Measurements from ENCODE around the gene TRIO. TPM values are rescaled to one million over a fixed set of nuclear protein-coding genes. Genes with fewer than 3 reads are reported as not detected.

The TRIO gene
- total and polyA plus RNA-seq, 2 of the 8 experiments (the other 6 are each of a cell fraction or from before 2014, with no cell fraction given) = 35.1 to 69.1 TPM

DNA sequence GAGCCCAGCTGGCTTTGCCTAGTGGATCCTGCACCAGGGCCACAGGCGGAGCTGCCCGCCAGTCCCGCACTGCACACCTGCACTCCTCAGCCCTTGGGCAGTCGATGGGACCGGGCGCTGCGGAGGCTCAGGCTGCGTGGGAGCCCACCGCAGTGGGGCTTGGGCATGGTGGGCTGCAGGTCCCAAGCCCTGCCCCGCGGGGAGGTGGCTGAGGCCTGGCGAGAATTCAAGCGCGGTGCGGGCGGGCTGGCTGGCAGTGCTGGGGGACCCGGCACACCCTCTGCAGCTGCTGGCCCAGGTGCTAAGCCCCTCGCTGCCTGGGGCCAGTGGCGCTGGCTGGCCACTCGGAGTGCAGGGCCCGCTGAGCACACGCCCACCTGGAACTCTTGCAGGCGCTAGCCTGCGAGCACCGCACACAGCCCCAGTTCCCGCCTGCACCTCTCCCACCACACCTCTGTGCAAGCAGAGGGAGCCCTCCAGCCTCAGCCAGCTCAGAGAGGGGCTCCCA lies 312.7 kb downstream of the TRIO start:
- Histone ChIP-seq H2BK15ac (ENCODE audit: low read length) (no peak overlapping the region), H3K79me2 (ENCODE audit: control insufficient read depth in 1 of 2, insufficient read depth in 2 of 2, low read length in 2 of 2) (no peaks in the 10 kb centered on the region), H3K79me1 (ENCODE audit: low read depth, low read length) (peaks cover 3% of the 10 kb centered on the region; the same call in 1 of the 2 replicates), H3K14ac (ENCODE audit: insufficient read length) (no peak overlapping the region), H4K8ac (ENCODE audit: extremely low read depth, insufficient read depth, low read length) (no peak overlapping the region; the same call in 1 of the 2 replicates), H3K23ac (ENCODE audit: insufficient read length) (no peak overlapping the region), H3K27me3 (replicated peaks in 1 of 4; ENCODE audit: control insufficient read depth in 3 of 4, extremely low read depth in 1 of 4, insufficient read depth in 3 of 4, low read length in 3 of 4) (no peaks in the 10 kb centered on the region), H3K4me2 (ENCODE audit: insufficient read depth in 1 of 2, low read depth in 2 of 2, low read length in 2 of 2) (no peak overlapping the region), H4K5ac (ENCODE audit: insufficient read length, low read depth, low read length) (no peak overlapping the region), H3K4me1 (replicated peaks in 1 of 4; ENCODE audit: control insufficient read depth in 3 of 4, insufficient read depth in 4 of 4, low read length in 3 of 4) (peaks cover 4 to 13% (median 7%) of the 10 kb centered on the region in 4 experiments), H3K9me3 (ENCODE audit: insufficient read depth in 2 of 2, low read depth in 1 of 2, low read length in 1 of 2) (peaks cover 3 to 17% of the 10 kb centered on the region in 2 experiments; a peak in 1 of 4 replicates), H2AK5ac (ENCODE audit: low read depth, low read length) (no peak overlapping the region), H2BK5ac (ENCODE audit: low read depth, low read length) (no peak overlapping the region), H3K36me3 (ENCODE audit: control insufficient read depth in 2 of 4, insufficient read depth in 4 of 4, low read length in 3 of 4) (peaks cover 0 to 14% (median 1%) of the 10 kb centered on the region in 4 experiments; a peak in 3 of 8 replicates), H3K27ac (ENCODE audit: low read depth, low read length) (no peak overlapping the region), H3K18ac (ENCODE audit: extremely low read depth, low read length) (no peak overlapping the region), H2BK120ac (replicated peaks; ENCODE audit: low read depth, low read length) (no peak overlapping the region), H4K20me1 (replicated peaks in 1 of 2; ENCODE audit: control insufficient read depth in 1 of 2, insufficient read depth in 2 of 2, low read length in 2 of 2) (peaks cover 0 to 1% of the 10 kb centered on the region in 2 experiments), H3K4me3 (ENCODE audit: extremely low read depth in 1 of 4, insufficient read depth in 2 of 4, low read depth in 3 of 4, low read length in 4 of 4) (no peak overlapping the region), H3K4ac (replicated peaks; ENCODE audit: insufficient read length, low read depth, low read length) (no peak overlapping the region), H3K23me2 (ENCODE audit: low read depth, low read length) (no peaks in the 10 kb centered on the region), H2BK20ac (ENCODE audit: low read length) (no peak overlapping the region), H2AFZ (ENCODE audit: low read length) (no peak overlapping the region), H3K9ac (replicated peaks in 1 of 4; ENCODE audit: extremely low read depth in 1 of 4, low read depth in 3 of 4, low read length in 3 of 4) (no peak overlapping the region), H4K91ac (replicated peaks; ENCODE audit: insufficient read length, low read length) (no peak overlapping the region), H2BK12ac (ENCODE audit: low read depth, low read length) (no peak overlapping the region), H3K56ac (replicated peaks; ENCODE audit: insufficient read length, low read depth, low read length) (no peak overlapping the region)
- WGBS, 2 experiments (ENCODE audit: extremely low coverage in 1 of 2, insufficient coverage in 1 of 2, insufficient read length in 1 of 2, insufficient replicate concordance in 2 of 2, low coverage in 1 of 2, low lambda C conversion rate in 2 of 2, missing lambda C conversion rate in 1 of 2) = 96% methylated on average over 13 of the region's 26 CpGs; no CpG with 5 or more reads in 1 of the 2 experiments
- ChIA-PET POLR2A (ENCODE audit: partially characterized antibody) (no interaction called here), CTCF (ENCODE audit: partially characterized antibody) (interaction anchor here (0.7 to 1.1 kb wide), 3 partner anchors 12 to 175 kb away, joined by 3 to 4 read pairs (median 3); no protein-coding TSS in a partner anchor)
- FAIRE-seq (no peak), DNase-seq (ENCODE audit: low read depth in 1 of 2, low spot score in 2 of 2) (no peak)
- TF ChIP-seq TAF7 (optimal IDR thresholded peaks at IDR 0.05; ENCODE audit: borderline replicate concordance, low read depth, low read length) (no peak), SP4 (IDR thresholded peaks at IDR 0.05; ENCODE audit: low read length) (no peak), KDM4A (IDR thresholded peaks at IDR 0.05; ENCODE audit: low read depth, low read length, severe bottlenecking) (no peak), NRF1 (IDR thresholded peaks at IDR 0.05; ENCODE audit: low read depth, low read length) (no peak), RXRA (IDR thresholded peaks at IDR 0.05; ENCODE audit: insufficient read depth, low read depth, low read length) (no peak), CHD2 (IDR thresholded peaks at IDR 0.05; ENCODE audit: low read length) (no peak), SIN3A (conservative IDR thresholded peaks at IDR 0.05 in 1 of 2, IDR thresholded peaks at IDR 0.05 in 1 of 2; ENCODE audit: low read depth in 1 of 2, low read length in 2 of 2) (no peak), CHD1 (IDR thresholded peaks at IDR 0.05; ENCODE audit: low read depth, low read length) (no peak), SP2 (IDR thresholded peaks at IDR 0.05; ENCODE audit: low read length) (no peak), EP300 (IDR thresholded peaks at IDR 0.05; ENCODE audit: borderline replicate concordance in 1 of 2, low read depth in 2 of 2, low read length in 2 of 2) (no peak), CBX8 (IDR thresholded peaks at IDR 0.05; ENCODE audit: borderline replicate concordance, low read depth, low read length) (no peak)
- TF ChIP-seq, protein P1, sequence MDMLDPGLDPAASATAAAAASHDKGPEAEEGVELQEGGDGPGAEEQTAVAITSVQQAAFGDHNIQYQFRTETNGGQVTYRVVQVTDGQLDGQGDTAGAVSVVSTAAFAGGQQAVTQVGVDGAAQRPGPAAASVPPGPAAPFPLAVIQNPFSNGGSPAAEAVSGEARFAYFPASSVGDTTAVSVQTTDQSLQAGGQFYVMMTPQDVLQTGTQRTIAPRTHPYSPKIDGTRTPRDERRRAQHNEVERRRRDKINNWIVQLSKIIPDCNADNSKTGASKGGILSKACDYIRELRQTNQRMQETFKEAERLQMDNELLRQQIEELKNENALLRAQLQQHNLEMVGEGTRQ (IDR thresholded peaks at IDR 0.05; ENCODE audit: low read length) = no peak
